Measurements from ENCODE around the gene STK32C.

DNA sequence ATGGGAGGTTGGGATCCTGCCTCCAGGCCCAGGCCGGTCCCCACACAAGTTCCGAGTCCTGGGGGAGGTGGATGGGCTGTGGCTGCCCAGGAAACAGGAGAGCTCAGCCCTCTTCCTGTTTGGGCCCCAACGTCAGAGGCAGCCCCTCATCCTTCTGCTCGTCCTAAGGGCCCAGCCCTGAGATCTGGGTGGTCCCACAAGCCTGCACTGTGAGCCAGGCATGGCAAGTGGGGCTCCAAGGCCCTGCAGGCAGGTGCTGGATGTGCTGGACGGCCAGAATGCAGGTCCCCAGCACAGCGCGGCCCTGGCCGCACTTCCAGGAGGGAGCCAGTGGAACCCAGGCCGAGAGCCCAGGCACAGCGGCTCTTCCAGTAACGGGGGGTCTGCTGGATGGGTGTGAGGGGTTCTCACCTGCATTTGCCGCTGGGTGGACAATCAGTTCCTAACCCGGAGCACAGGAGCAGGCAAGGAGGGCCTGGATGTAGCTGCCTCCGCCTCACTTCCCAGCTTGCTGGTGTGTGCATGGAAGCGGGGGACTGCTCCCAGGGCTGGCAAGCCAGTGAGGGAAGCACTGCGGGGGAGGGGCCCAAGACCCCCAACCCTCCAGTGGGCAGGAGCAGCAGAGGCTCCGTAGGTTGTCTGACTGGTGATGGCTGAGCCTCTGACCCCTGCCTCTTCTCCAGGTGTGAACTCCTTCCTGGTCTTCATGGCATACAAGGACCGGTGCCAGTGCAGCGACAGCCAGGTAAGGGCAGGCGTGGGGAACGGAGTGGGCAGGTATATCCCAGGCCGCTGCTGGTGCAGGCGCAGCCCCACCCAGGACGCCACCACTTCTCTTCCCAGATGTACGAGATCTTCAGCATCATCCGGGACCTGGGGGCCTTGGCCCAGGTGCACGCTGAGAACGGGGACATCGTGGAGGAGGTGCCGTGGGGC, 111.3 kb downstream of the STK32C start:
- TF ChIP-seq CTCF (IDR thresholded peaks at IDR 0.05) (no peak), POLR2A (IDR thresholded peaks at IDR 0.05) (no peak)
